ENCODE data around the gene SNRPB. TPM values are rescaled to one million over a fixed set of nuclear protein-coding genes. Genes with fewer than 3 reads are reported as not detected.
"Not testable (repeated sequence)": the region's sequence is repeated elsewhere in the genome, so short reads cannot be mapped to it uniquely, and the experiment has no call there.

SNRPB gene
- total and polyA plus RNA-seq, 2 experiments from 2014 or later = 784 to 785 TPM

- Mint-ChIP-seq H3K4me1 (peaks cover 13% of the 10 kb centered on the region; the same call in 2 of the 3 replicates), H3K27me3 (ENCODE audit: insufficient read depth, low read depth, poor library complexity) (peaks cover 52% of the 10 kb centered on the region)
- H3K4me3 Mint-ChIP-seq; DNase-seq (ENCODE audit: low spot score); ATAC-seq; H3F3A ChIP-seq (replicated peaks; ENCODE audit: low read depth); H3K9me3 Mint-ChIP-seq; H3K4me3 ChIP-seq; H3K27ac ChIP-seq (ENCODE audit: low read depth); H3K79me2 ChIP-seq (replicated peaks; ENCODE audit: insufficient read depth); H3K27ac Mint-ChIP-seq; H3K36me3 Mint-ChIP-seq (ENCODE audit: low read depth); H4K20me1 ChIP-seq (replicated peaks; ENCODE audit: insufficient read depth); H3K4me1 ChIP-seq (ENCODE audit: insufficient read depth); H2AFZ ChIP-seq; H3K4me2 ChIP-seq; H3K36me3 ChIP-seq (ENCODE audit: insufficient read depth); H3K9me2 ChIP-seq (ENCODE audit: insufficient read depth): not testable (repeated sequence)
- H3K27me3 ChIP-seq (ENCODE audit: insufficient read depth) = peaks cover 63% of the 10 kb centered on the region
These were observed 35.8 kb upstream of the SNRPB start for GRCh38 chr20:2506426-2506825.

- not testable (repeated sequence) for H2AFZ ChIP-seq; H3K79me2 ChIP-seq (replicated peaks; ENCODE audit: insufficient read depth); H3F3A ChIP-seq (replicated peaks; ENCODE audit: low read depth); H3K4me3 ChIP-seq; H3K4me2 ChIP-seq; H3K4me1 Mint-ChIP-seq; H3K36me3 ChIP-seq (ENCODE audit: insufficient read depth); H3K4me1 ChIP-seq (ENCODE audit: insufficient read depth); DNase-seq (ENCODE audit: low spot score); ATAC-seq; H3K27ac Mint-ChIP-seq; H3K9me2 ChIP-seq (ENCODE audit: insufficient read depth); H3K27ac ChIP-seq (ENCODE audit: low read depth); H3K4me3 Mint-ChIP-seq; H4K20me1 ChIP-seq (replicated peaks; ENCODE audit: insufficient read depth)
- peaks cover 47% of the 10 kb centered on the region for H3K27me3 ChIP-seq (ENCODE audit: insufficient read depth)
- Mint-ChIP-seq H3K9me3 (peaks cover 15% of the 10 kb centered on the region), H3K36me3 (ENCODE audit: low read depth) (peaks cover 12% of the 10 kb centered on the region), H3K27me3 (ENCODE audit: insufficient read depth, low read depth, poor library complexity) (peaks cover 36% of the 10 kb centered on the region)
These were observed 34.2 kb upstream of the SNRPB start for GRCh38 chr20:2504803-2505202.

- H3K79me2 ChIP-seq (replicated peaks; ENCODE audit: insufficient read depth); H4K20me1 ChIP-seq (replicated peaks; ENCODE audit: insufficient read depth); H3K4me1 ChIP-seq (ENCODE audit: insufficient read depth); H3K4me3 Mint-ChIP-seq; DNase-seq (ENCODE audit: low spot score); H3F3A ChIP-seq (replicated peaks; ENCODE audit: low read depth); H2AFZ ChIP-seq; H3K4me3 ChIP-seq; H3K9me2 ChIP-seq (ENCODE audit: insufficient read depth); H3K27ac Mint-ChIP-seq; ATAC-seq; H3K36me3 ChIP-seq (ENCODE audit: insufficient read depth); H3K4me2 ChIP-seq; H3K4me1 Mint-ChIP-seq; H3K27ac ChIP-seq (ENCODE audit: low read depth): not testable (repeated sequence)
- peaks cover 18% of the 10 kb centered on the region for H3K36me3 Mint-ChIP-seq (ENCODE audit: low read depth)
- H3K9me3 Mint-ChIP-seq = peaks cover 15% of the 10 kb centered on the region
- H3K27me3 Mint-ChIP-seq (ENCODE audit: insufficient read depth, low read depth, poor library complexity) = peaks cover 20% of the 10 kb centered on the region
- H3K27me3 ChIP-seq (ENCODE audit: insufficient read depth) = peaks cover 35% of the 10 kb centered on the region
These were observed 32.3 kb upstream of the SNRPB start for GRCh38 chr20:2502808-2503384.

- Mint-ChIP-seq H3K4me1 (peaks cover 13% of the 10 kb centered on the region), H3K4me3 (no peak overlapping the region), H3K27me3 (ENCODE audit: insufficient read depth, low read depth, poor library complexity) (peaks cover 3% of the 10 kb centered on the region), H3K9me3 (no peaks in the 10 kb centered on the region), H3K36me3 (ENCODE audit: low read depth) (peaks cover 3% of the 10 kb centered on the region; the same call in 1 of the 3 replicates), H3K27ac (no peak overlapping the region)
- H3K27me3 ChIP-seq (ENCODE audit: insufficient read depth) = no peaks in the 10 kb centered on the region
- H3K36me3 ChIP-seq (ENCODE audit: insufficient read depth) = no peaks in the 10 kb centered on the region
- no peaks in the 10 kb centered on the region for H3K9me2 ChIP-seq (ENCODE audit: insufficient read depth)
- H4K20me1 ChIP-seq (replicated peaks; ENCODE audit: insufficient read depth) = no peaks in the 10 kb centered on the region
- DNase-seq (ENCODE audit: low spot score) (no peak), ATAC-seq (no peak)
- no peak overlapping the region for H3K4me2 ChIP-seq
- H2AFZ ChIP-seq = no peak overlapping the region
- H3K27ac ChIP-seq (ENCODE audit: low read depth) = no peak overlapping the region; the same call in 1 of the 2 replicates
- H3K79me2 ChIP-seq (replicated peaks; ENCODE audit: insufficient read depth) = no peaks in the 10 kb centered on the region
- no peak overlapping the region for H3K4me3 ChIP-seq
- no peaks in the 10 kb centered on the region for H3F3A ChIP-seq (replicated peaks; ENCODE audit: low read depth)
- H3K4me1 ChIP-seq (ENCODE audit: insufficient read depth) = peaks cover 8% of the 10 kb centered on the region
- TF ChIP-seq CREB1 (CRISPR knock-in tag; IDR thresholded peaks at IDR 0.05; ENCODE audit: low read depth) (no peak), JUNB (IDR thresholded peaks at IDR 0.05; ENCODE audit: unreplicated experiment) (no peak), STAT1 (IDR thresholded peaks at IDR 0.05; ENCODE audit: unreplicated experiment) (no peak), ZNF331 (CRISPR knock-in tag; IDR thresholded peaks at IDR 0.05; ENCODE audit: low read depth) (no peak), ZNF114 (CRISPR knock-in tag; IDR thresholded peaks at IDR 0.05) (no peak), CTCF (conservative IDR thresholded peaks at IDR 0.05; ENCODE audit: low read depth in 2 of 2) (no peak)
These were observed 15.1 kb upstream of the SNRPB start for GRCh38 chr20:2485661-2486060.
